Measurements from ENCODE around the gene MED13L.

The MED13L gene

DNA sequence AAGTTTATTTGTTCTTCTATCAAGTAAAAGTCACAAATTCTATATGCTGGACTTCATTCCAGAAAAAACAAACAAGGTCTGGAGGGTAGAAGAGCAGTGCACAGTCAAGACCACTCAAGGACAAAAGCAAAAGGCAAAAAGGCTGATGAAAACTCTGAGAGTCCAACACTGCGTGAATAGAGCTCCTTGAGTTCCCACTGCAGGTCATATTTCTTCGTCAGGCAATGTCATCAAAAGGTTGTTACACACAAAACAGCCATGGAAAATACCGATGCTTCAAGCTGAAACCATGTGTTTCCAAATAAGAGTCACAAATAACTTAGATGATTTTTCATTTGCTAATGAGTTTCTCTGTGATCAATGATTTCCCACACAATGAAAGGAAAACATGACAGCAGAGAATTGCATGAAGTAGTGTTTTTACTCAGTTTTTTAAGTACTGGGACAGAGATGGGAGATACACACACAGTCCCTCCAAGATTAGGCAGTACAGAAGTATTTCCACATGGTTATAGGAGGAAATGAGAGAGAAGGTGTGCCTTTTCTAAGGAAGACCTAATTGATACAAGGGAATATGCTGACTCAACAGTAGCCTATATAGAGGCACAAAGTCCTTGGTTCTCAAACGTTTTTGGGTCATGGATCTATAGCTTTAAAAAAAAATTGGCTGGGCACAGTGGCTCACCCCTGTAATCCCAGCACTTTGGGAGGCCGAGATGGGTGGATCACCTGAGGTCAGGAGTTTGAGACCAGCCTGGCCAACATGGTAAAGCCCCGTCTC, 177.7 kb downstream of the MED13L start:
- H3K27me3 ChIP-seq = no peaks in the 10 kb centered on the region
- no peak overlapping the region for H3K4me3 ChIP-seq (ENCODE audit: low read depth, low read length)
- peaks cover 5% of the 10 kb centered on the region for H3K4me1 ChIP-seq
- no peak for DNase-seq
- no peaks in the 10 kb centered on the region for H3K36me3 ChIP-seq
- H3K9me3 ChIP-seq = no peaks in the 10 kb centered on the region
- TF ChIP-seq, protein P1, sequence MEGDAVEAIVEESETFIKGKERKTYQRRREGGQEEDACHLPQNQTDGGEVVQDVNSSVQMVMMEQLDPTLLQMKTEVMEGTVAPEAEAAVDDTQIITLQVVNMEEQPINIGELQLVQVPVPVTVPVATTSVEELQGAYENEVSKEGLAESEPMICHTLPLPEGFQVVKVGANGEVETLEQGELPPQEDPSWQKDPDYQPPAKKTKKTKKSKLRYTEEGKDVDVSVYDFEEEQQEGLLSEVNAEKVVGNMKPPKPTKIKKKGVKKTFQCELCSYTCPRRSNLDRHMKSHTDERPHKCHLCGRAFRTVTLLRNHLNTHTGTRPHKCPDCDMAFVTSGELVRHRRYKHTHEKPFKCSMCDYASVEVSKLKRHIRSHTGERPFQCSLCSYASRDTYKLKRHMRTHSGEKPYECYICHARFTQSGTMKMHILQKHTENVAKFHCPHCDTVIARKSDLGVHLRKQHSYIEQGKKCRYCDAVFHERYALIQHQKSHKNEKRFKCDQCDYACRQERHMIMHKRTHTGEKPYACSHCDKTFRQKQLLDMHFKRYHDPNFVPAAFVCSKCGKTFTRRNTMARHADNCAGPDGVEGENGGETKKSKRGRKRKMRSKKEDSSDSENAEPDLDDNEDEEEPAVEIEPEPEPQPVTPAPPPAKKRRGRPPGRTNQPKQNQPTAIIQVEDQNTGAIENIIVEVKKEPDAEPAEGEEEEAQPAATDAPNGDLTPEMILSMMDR (IDR thresholded peaks at IDR 0.05; ENCODE audit: low read depth, low read length) = no peak

DNA sequence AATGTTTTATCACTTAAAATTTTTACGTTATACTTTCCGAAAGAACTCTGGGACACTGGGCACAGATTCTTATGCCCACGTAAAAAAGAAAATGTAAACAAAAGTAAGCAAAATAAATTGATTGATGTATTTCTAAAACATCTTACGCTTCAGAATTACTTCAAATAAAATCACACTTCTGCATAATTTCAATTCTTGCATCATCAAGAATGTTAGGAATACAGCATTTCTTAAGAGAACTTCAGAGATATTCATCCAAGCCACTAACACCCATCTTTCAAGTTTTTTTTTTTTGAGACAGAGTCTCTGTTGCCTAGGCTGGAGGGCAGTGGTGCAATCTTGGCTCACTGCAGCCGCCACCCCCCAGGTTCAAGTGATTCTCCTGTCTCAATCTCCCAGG, 180.6 kb downstream of the MED13L start:
- Histone ChIP-seq H3K4me1 (peaks cover 5% of the 10 kb centered on the region), H3K27me3 (no peaks in the 10 kb centered on the region), H3K9me3 (no peaks in the 10 kb centered on the region), H3K4me3 (ENCODE audit: low read depth, low read length) (no peak overlapping the region), H3K36me3 (no peaks in the 10 kb centered on the region)
- DNase-seq = no peak
- TF ChIP-seq, protein P1 (IDR thresholded peaks at IDR 0.05; ENCODE audit: low read depth, low read length) = no peak

DNA sequence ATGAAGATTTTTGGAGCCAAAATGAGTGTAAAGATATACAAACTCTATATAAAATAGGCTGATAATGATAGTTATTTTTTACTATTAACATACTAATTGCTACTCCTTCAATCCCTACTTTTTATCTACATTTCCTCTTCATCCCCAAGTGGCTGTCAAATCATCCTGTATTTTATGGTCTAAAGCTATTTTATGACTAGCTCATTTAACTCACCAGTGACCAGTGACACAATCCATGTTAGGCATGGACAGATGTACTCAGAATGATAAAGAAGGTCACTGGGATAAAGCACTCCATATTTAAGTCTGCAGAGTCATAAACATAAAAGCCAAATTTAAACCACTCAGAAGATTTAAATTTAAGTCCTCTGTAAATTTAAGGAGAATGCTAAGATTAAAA, 183.0 kb downstream of the MED13L start:
- TF ChIP-seq, protein P1 (IDR thresholded peaks at IDR 0.05; ENCODE audit: low read depth, low read length) = no peak
- no peaks in the 10 kb centered on the region for H3K36me3 ChIP-seq

DNA sequence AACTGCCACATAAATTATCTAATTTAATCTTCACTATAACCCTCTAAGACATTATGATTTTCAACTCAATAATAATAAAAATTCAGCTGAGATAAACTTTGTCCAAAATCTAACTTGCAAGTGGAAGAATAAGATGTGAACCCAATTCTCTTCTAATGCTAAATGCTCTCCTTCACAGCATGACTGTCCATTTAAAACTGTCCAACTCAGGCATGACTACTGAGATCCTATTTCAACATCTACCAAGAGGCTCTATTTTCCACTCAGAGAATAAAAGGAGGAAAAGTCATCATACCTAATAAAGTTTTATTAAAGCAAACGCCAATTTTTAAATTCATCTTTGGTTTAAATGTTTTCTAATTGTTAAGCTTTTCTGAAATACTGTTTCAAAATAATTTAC, 183.6 kb downstream of the MED13L start:
- H3K27me3 ChIP-seq = no peaks in the 10 kb centered on the region
- no peak for DNase-seq
- peaks cover 12% of the 10 kb centered on the region for H3K4me1 ChIP-seq
- TF ChIP-seq, protein P1 (IDR thresholded peaks at IDR 0.05; ENCODE audit: low read depth, low read length) = no peak
- no peaks in the 10 kb centered on the region for H3K9me3 ChIP-seq
- H3K36me3 ChIP-seq = no peaks in the 10 kb centered on the region
- H3K4me3 ChIP-seq (ENCODE audit: low read depth, low read length) = no peak overlapping the region

More for the DNA sequence above, 183.0 kb downstream of the MED13L start:
- H3K4me3 ChIP-seq (ENCODE audit: low read depth, low read length) = no peak overlapping the region
- H3K4me1 ChIP-seq = peaks cover 12% of the 10 kb centered on the region
- DNase-seq = no peak
- no peaks in the 10 kb centered on the region for H3K27me3 ChIP-seq
- H3K9me3 ChIP-seq = no peaks in the 10 kb centered on the region

DNA sequence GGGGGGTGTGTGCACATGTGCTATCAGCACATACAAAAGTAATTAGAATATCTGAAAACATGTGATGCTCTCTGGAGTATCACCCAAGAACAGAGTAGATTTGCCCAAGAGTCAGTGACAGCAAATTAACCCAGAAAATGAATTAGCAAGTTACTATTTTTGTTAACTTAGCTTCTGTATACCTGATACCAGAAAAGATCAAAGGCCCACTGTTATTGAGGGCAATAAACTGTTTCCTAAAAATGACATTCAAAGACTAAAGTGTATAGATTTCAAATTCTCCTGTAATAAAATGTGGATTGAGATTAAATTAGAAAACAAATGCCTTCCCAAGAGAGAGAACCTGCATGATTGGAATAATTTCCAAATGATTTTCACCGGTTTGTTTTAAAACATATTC, 184.7 kb downstream of the MED13L start:
- no peak overlapping the region for H3K4me3 ChIP-seq (ENCODE audit: low read depth, low read length)
- no peaks in the 10 kb centered on the region for H3K36me3 ChIP-seq
- no peaks in the 10 kb centered on the region for H3K9me3 ChIP-seq
- H3K4me1 ChIP-seq = peaks cover 12% of the 10 kb centered on the region
- TF ChIP-seq, protein P1 (IDR thresholded peaks at IDR 0.05; ENCODE audit: low read depth, low read length) = no peak
- no peak for DNase-seq
- no peaks in the 10 kb centered on the region for H3K27me3 ChIP-seq

DNA sequence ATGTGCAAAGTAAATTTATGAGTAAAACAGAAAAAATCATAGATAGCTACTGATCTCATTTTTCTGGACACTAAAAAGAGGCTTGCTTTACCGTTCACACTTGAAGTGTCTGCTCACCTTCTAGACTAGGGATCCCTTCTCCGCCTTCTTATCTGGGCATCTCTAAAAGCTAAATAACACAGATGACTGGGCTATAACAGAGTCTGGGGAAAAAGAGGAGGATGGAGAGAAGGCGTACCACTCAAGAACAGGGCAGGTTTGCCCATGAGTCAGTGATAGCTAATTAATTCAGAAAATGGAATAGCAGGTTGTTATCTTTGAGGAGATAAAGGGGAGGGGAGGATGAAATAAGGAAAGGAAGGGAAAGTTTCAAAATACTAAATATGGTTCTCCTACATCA, 185.3 kb downstream of the MED13L start:
- TF ChIP-seq, protein P1 (IDR thresholded peaks at IDR 0.05; ENCODE audit: low read depth, low read length) = no peak
- Histone ChIP-seq H3K4me3 (ENCODE audit: low read depth, low read length) (no peak overlapping the region), H3K36me3 (no peaks in the 10 kb centered on the region), H3K4me1 (peaks cover 12% of the 10 kb centered on the region), H3K9me3 (no peaks in the 10 kb centered on the region), H3K27me3 (no peaks in the 10 kb centered on the region)
- DNase-seq = no peak

Data from BE2C (cell line).